Measurements from ENCODE around the gene MICAL2.

The MICAL2 gene

DNA sequence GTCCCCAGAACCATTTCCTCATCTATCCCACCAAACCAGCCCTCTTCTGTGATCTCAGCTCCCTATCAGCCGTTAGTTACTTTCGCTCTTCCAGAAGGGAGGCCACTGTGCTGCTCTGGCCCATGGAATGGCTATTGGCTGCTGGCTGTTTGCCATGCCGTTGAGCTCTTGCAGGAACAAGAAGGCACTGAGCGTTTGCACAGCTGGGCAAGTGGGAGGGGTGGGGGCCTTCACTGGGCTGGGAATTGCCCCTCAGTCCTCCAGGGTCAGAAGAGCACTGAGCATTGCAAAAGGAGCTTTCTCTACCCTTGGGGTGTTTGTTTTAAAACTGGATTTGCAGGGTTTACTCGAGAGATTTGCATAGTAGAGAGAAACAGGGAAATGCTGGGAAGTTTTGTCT lies 137.9 kb downstream of the MICAL2 start:
- H3K27ac ChIP-seq (ENCODE audit: extremely low read depth, low read depth, low read length): no peak overlapping the region
- H3K9me3 ChIP-seq (ENCODE audit: control insufficient read depth, insufficient read depth, low read depth, low read length): no peaks in the 10 kb centered on the region
- ChIA-PET POLR2A (no interaction called here), CTCF (interaction anchor here (0.6 to 4.6 kb wide), 3 partner anchors 11 to 204 kb away, joined by 3 to 18 read pairs (median 7); no protein-coding TSS in a partner anchor)
- H3K4me1 ChIP-seq (ENCODE audit: control insufficient read depth, insufficient read depth, low read length): no peaks in the 10 kb centered on the region
- H3K4me3 ChIP-seq (ENCODE audit: low read depth, low read length): no peak overlapping the region
- peak; percentile 81 for TF ChIP-seq ZNF341 (tag by site-specific recombination; IDR thresholded peaks at IDR 0.05; ENCODE audit: low read depth)
- TF ChIP-seq HOXC10 (CRISPR knock-in tag; IDR thresholded peaks at IDR 0.05): no peak
- no peak for TF ChIP-seq ZNF704 (tag by site-specific recombination; IDR thresholded peaks at IDR 0.05)
- TF ChIP-seq ZNF155 (tag by site-specific recombination; IDR thresholded peaks at IDR 0.05): no peak
- no peaks in the 10 kb centered on the region for H3K36me3 ChIP-seq (ENCODE audit: control insufficient read depth in 2 of 2, insufficient read depth in 1 of 2, low read length in 2 of 2)

DNA sequence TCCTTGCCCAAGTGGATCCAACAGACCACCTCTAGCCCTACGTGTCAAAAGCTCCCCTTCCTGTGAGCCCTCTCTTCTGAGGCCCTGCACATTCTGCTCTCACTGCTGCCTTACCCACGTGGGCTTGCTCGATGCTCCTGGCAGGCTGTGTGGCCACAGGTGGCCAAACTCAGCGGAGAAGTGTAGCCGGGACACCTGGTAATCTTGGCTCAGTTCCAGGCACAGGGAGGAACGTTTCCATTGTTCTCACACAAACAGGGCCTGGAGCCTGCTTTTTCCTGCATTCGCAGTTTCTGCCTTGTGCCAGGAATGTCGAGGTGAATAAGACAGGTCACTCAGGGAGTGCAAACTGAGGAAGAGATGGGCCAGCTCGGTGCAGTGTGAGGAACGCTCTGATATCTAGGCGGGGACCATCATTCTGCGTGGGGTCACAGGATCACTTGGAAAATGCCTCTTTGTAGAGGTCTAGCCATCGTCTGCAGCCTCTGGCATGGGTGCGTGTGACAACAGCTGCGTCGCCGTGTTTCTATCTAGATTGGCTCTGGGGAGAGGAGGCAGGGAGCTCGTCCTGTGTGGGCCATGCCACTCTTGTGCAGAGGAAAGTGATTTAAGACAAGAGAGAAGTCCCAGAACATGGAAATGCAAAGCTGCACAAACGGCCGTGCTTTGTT lies 139.3 kb downstream of the MICAL2 start:
- Histone ChIP-seq H3K4me1 (ENCODE audit: control insufficient read depth, insufficient read depth, low read length) (no peaks in the 10 kb centered on the region), H3K36me3 (ENCODE audit: control insufficient read depth in 2 of 2, insufficient read depth in 1 of 2, low read length in 2 of 2) (no peaks in the 10 kb centered on the region), H3K4me3 (ENCODE audit: low read depth, low read length) (no peak overlapping the region), H3K9me3 (ENCODE audit: control insufficient read depth, insufficient read depth, low read depth, low read length) (no peaks in the 10 kb centered on the region), H3K27ac (ENCODE audit: extremely low read depth, low read depth, low read length) (no peak overlapping the region)
- TF ChIP-seq MEIS1 (CRISPR knock-in tag; IDR thresholded peaks at IDR 0.05; ENCODE audit: borderline replicate concordance) (no peak), ZIC2 (tag by site-specific recombination; IDR thresholded peaks at IDR 0.05) (peak; percentile 29; the same call in 1 of the 2 replicates), SCRT1 (tag by site-specific recombination; IDR thresholded peaks at IDR 0.05; ENCODE audit: borderline replicate concordance) (peak; percentile 16; the same call in 1 of the 2 replicates), ZNF239 (tag by site-specific recombination; IDR thresholded peaks at IDR 0.05) (no peak), ZNF391 (tag by site-specific recombination; IDR thresholded peaks at IDR 0.05; ENCODE audit: borderline replicate concordance, low read depth) (no peak), SCRT2 (tag by site-specific recombination; IDR thresholded peaks at IDR 0.05) (peak; percentile 69)
- POLR2A ChIA-PET: no interaction called here
- CTCF ChIA-PET: interaction anchor here (4.6 kb wide), 1 partner anchor 13 kb away, joined by 18 read pairs; no protein-coding TSS in a partner anchor

DNA sequence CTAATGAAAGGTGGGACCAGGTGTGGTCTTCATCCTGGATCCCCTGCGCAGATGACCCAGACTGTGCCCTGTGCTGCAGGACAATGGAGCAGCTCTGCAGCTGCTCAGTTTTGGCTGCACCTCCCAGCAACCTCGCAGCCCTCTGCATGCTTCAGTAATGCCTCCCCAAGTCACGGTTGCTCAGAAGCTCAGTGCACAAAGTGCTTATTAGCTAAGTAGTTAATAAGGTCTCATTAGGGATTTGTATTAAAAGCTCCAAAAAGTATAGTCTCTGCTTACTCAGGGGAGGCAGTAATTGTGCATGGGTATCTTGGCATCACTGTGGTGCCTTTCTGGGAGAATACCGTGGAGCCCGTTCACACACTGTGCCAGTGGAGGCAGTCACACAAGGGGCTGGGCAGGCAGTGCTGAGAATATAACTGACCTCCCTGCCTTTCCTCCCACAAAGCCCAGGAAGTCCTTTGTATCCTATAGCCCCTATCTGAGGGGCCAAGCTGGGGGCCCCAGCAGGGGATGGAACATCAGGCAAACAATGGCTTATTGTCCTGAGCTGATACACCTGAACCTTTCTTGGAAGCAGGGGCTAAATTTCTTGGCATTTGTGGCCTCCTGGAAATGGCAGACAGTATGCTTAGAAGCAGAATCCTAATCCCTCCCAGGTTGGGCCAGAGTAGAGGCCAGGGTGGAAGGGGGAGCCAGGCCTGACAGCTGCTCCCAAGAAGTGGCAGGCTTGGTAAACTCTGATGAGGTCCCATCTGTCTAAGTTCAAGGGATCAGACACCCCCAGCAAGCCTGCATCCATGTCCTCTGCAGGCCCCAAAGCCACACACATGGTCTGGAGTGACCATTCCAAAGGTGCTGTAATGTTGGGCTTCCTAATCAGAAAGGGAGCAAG lies 141.5 kb downstream of the MICAL2 start:
- CTCF ChIA-PET: interaction anchor here (0.6 to 4.6 kb wide), 6 partner anchors 9 to 892 kb away, joined by 3 to 18 read pairs (median 4); no protein-coding TSS in a partner anchor
- Histone ChIP-seq H3K27ac (ENCODE audit: extremely low read depth, low read depth, low read length) (no peak overlapping the region), H3K9me3 (ENCODE audit: control insufficient read depth, insufficient read depth, low read depth, low read length) (no peaks in the 10 kb centered on the region), H3K36me3 (ENCODE audit: control insufficient read depth in 2 of 2, insufficient read depth in 1 of 2, low read length in 2 of 2) (peaks cover 0 to 1% of the 10 kb centered on the region in 2 experiments; a peak in 1 of 3 replicates), H3K4me3 (ENCODE audit: low read depth, low read length) (no peak overlapping the region), H3K4me1 (ENCODE audit: control insufficient read depth, insufficient read depth, low read length) (no peaks in the 10 kb centered on the region)
- POLR2A ChIA-PET: no interaction called here
- TF ChIP-seq INSM2 (tag by site-specific recombination; IDR thresholded peaks at IDR 0.05) (no peak), ZNF629 (tag by site-specific recombination; IDR thresholded peaks at IDR 0.05) (no peak), ZNF239 (tag by site-specific recombination; IDR thresholded peaks at IDR 0.05) (no peak), ZNF670 (tag by site-specific recombination; IDR thresholded peaks at IDR 0.05; ENCODE audit: low read depth) (no peak), ZNF571 (tag by site-specific recombination; IDR thresholded peaks at IDR 0.05) (no peak), GFI1B (tag by site-specific recombination; IDR thresholded peaks at IDR 0.05) (no peak), ZNF704 (tag by site-specific recombination; IDR thresholded peaks at IDR 0.05) (no peak), ZFP37 (tag by site-specific recombination; IDR thresholded peaks at IDR 0.05) (no peak), MYNN (tag by site-specific recombination; IDR thresholded peaks at IDR 0.05; ENCODE audit: borderline replicate concordance) (no peak), MZF1 (tag by site-specific recombination; IDR thresholded peaks at IDR 0.05; ENCODE audit: borderline replicate concordance) (no peak), ZNF830 (tag by site-specific recombination; IDR thresholded peaks at IDR 0.05; ENCODE audit: low read depth) (no peak)
- TF ChIP-seq, protein P1, sequence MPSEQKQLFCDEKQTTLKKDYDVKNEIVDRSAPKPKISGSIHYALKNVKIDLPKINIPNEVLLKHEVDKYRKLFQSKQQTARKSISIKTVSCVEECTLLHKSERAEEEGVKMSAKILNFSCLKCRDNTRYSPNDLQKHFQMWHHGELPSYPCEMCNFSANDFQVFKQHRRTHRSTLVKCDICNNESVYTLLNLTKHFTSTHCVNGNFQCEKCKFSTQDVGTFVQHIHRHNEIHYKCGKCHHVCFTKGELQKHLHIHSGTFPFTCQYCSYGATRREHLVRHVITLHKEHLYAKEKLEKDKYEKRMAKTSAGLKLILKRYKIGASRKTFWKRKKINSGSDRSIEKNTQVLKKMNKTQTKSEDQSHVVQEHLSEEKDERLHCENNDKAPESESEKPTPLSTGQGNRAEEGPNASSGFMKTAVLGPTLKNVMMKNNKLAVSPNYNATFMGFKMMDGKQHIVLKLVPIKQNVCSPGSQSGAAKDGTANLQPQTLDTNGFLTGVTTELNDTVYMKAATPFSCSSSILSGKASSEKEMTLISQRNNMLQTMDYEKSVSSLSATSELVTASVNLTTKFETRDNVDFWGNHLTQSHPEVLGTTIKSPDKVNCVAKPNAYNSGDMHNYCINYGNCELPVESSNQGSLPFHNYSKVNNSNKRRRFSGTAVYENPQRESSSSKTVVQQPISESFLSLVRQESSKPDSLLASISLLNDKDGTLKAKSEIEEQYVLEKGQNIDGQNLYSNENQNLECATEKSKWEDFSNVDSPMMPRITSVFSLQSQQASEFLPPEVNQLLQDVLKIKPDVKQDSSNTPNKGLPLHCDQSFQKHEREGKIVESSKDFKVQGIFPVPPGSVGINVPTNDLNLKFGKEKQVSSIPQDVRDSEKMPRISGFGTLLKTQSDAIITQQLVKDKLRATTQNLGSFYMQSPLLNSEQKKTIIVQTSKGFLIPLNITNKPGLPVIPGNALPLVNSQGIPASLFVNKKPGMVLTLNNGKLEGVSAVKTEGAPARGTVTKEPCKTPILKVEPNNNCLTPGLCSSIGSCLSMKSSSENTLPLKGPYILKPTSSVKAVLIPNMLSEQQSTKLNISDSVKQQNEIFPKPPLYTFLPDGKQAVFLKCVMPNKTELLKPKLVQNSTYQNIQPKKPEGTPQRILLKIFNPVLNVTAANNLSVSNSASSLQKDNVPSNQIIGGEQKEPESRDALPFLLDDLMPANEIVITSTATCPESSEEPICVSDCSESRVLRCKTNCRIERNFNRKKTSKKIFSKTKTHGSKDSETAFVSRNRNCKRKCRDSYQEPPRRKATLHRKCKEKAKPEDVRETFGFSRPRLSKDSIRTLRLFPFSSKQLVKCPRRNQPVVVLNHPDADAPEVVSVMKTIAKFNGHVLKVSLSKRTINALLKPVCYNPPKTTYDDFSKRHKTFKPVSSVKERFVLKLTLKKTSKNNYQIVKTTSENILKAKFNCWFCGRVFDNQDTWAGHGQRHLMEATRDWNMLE (tag by site-specific recombination; conservative IDR thresholded peaks at IDR 0.05; ENCODE audit: low read depth): no peak

Data from HEK293 (cell line).